HG03060 (cell line): ENCODE data around the gene PTPRJ.

Experiments
- ATAC-seq: cut with Tn5 transposase; IDR thresholded peaks from one replicate; pipeline ENCODE4 v1.9.1; 2021; ENCODE audit warnings: low read depth, moderate number of reproducible peaks; ENCODE audit not compliant: unreplicated experiment

Gene PTPRJ

DNA sequence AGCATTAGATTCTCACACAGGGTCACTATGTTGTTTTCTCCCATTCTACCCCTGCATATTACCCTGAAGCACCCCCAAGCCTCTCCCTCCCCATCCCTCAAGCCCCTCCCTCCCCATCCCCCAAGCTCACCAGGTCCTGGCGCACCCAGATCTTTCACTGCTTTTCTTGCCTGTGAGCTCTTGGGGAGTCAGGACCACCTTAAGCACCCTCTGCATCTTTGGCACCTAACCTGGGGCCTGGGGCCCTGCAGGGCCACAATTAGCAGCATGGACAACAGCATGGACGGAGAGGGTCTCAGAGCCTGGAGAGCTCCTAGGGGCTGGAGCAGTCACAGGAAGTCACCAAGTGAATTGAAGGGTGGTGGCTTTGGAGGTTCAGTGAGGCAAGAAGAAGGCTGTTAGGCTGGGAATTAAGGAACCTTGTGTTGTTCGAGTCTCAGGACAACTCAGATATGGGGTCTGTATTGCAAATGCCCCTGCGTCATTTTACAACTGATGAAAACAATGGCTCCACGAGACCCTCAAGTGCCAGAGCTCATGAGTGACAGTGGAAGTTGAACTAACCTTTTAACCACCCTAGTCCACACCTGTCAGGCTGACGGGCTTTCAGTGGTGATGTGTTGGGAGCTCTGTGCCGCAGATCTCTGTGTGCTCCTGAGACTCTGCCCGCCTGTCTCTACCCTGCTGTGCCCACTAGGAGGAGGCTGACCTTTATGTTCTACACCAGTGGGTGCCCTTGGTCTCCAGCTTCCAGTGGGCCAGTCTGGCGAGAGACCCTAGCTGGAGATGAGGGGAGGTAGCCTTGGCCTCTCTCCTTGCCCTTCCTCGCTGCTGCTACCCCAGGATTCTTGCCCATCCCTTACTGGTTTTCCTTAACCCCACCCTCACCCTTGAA lies 125.0 kb downstream of the PTPRJ start:
- ATAC-seq = no peak

DNA sequence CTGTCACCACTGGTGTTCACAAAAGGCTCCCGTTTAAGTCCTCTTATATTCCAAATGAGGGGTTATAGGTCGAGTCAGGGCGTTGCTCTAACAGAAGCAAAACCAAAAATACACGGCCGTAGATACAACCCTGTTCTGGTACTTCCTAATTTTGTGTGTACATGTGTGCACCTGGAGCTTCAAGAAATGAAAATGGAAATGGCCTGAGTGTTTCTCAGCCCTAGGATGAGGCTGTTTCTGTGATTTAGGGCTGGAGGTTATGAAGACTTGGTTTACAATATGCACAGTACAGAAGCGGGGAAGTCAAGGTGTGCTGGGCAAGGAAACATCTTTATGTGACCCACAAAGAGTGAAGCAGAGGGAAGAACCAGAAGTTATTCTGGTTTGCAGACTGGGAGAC lies 125.8 kb downstream of the PTPRJ start:
- no peak for ATAC-seq

DNA sequence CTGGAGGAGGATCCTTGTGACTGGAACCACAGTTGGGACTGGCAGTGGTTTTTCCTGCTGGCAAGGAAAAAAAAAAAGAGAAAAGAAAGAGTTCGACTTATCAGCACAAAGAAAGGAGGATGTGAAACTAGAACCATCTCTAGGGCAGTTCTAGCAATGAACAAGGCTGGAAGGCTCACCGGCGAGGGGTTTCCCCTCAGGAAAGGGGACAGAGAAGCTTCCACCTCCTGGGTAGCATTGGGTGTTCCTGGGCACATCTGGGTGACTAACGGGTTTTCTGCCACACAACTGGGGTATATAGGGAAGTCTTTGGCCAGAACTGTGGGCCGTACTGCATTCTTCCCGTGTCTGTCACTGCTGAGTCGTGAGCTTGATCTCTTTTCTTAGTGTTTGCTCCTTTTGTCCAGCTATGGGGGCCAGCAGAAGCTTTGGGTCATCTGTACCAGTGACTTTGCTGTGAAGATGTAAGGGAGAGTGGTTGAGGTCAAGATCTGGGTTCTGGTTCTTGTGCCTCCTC lies 126.9 kb downstream of the PTPRJ start:
- ATAC-seq = peak; percentile 69

DNA sequence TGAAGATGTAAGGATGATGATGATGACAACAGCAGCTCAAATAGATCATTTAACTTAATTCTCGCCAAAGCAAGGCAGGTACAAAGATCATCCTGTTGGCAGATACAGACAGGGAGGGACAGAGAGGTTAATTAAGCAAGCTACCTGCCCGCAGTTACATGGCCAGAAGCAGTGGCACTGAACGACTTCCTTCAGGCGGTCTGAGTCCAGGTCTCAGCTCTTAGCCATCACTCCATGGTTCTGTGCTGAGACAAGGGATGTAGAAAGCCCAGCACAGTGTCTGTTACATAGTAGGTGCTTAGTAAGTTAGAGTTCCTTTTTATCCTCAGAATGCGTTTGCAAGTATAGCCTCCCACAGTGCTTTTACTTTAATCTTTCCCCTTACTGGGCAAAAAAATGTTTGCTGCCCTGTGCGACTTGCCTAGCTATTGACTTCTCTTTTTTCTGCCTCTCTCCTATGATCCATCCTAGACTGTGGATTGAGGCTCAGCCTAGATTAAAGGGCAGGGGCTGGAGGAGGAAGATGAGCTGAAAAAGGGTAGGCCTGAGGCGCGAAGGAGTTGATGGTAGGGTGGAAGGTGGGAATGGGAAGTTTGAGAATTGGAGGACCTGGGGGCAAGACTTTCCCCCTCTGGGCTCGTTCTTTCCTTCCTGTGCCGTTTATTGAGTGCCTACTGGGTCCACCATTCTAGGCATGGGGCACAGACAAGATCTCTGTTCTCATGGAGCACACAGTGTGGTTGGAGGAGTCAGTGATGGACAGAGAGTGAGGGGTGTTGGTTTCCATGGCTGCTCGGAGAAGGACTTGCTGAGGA lies 128.1 kb downstream of the PTPRJ start:
- no peak for ATAC-seq

DNA sequence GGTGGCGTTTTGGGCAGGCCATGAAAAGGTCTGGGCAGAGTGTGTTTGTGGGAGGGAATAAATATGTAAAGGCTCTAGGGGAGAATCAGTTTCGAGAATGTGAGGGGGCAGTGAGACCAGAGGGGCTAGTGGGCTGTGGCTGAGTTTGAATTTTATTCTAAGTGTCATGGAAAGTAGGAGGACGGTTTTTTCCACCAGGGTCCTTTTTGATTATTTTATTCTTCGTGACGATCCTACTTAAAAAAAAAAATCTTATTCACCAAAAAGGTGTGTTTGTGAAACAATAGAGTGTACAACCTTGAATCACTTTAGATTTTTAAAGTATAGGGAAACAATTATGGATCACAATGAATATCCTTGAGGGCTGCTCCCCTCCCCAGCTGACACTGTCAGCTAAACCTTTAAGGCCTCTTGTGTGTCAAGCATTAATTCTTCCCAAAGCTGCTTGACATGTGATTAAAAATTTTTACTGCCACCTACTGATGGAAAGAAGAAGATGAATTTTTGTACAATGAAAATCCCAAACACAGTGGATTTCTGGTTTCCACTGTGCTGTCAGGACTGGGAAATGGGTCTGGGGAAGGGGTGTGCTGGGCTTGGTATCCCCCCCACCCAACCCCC lies 128.8 kb downstream of the PTPRJ start:
- ATAC-seq = no peak

DNA sequence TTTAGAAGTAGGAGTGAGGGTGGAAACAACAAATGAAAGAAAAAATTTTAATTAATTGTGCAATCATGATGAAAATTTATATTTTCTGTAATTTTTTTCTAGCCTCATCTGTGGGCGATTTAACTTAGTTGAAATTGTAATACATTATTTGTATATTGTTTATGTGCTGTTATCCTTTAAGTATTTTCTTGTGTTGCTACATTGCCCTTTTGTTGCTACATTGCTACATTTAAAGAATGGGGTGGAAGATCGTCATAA lies 130.1 kb downstream of the PTPRJ start:
- no peak for ATAC-seq

DNA sequence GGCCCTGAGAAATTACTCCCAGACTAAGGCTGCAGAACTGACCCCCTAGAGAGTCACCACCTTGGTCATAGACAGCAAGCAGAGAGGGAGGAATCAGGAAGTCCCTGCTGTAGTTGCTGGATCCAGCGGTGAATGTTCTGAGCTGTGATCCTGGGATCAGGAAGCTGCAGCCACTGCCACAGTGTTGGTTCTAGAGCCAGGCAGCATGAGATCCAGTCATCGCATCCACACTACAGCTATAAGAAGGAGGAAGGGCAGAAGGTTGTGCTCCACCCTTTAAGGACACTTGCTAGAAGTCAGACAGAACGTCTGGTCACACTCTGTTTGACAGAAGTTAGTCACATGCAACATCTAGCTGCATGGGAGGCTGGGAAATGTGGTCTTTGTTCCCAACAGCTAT lies 131.5 kb downstream of the PTPRJ start:
- no peak for ATAC-seq

DNA sequence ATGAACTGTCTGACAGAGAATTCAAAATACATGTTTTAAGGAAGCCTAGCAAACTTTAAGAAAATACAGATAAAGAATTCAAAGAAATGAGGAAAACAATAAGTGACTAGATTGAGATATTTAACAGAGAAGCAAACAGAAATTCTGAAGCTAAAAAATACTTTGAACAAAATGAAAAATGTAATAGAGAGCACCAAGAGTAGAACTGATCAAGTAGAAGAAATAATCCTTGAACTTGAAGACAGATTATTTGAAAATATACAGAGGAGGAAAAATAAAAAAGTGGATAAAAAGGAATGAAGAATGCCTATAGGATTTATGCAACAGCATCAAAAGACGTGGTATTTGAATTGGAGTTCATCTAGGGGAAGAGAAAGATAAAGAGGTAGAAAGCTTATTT lies 134.4 kb downstream of the PTPRJ start:
- no peak for ATAC-seq

DNA sequence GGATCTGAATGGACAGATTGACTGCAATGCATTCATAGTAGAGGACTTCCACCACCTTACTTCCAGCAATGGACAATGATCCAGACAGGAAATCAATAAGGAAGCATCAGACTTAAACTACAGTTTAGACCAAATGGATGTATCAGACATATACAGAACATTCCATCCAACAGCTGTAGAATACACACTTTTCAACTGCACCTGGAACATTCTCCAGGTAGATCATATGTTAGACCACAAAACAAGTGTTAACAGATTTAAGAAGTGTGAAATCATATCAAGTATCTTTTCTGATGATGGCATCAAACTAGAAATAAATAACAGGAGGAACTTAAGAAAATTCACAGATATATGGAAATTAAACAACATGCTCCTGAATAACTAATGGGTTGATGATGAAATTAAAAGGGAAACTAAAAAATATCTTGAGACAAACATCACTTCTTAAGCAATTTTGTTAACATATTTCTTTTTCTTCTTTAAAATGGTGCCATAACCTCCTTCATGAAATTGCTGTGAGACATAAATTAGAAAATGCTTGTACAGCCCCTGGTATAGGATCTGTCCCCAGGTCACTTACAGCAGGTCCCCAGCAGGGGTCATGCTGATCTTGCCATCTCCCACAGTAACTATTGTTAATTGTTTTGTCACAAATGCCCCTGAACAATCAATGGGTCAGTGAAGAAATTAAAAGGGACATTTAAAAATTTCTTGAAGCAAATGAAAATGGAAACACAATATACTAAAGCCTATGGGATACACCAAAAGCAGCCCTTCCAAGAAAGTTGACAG lies 136.3 kb downstream of the PTPRJ start:
- ATAC-seq = no peak

DNA sequence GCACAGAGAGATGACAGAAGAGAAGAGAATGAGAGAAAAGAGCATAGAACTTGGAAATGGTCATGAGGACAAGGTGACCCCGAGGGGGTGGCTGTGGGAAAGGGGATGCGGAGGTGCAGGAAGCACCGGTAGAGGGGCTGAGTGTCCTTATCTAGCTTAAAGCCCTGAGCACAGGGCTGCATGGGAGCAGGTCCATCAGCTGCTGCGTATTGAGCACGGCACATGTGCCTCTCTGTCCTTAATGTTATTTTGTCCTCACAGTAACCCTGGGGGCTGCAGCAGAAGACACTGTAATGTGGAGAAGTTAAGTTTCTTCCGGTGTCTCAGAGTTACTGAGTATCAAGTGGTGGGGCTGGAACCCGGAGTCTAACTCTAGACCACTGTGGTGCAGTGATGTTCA lies 141.9 kb downstream of the PTPRJ start:
- ATAC-seq = no peak

DNA sequence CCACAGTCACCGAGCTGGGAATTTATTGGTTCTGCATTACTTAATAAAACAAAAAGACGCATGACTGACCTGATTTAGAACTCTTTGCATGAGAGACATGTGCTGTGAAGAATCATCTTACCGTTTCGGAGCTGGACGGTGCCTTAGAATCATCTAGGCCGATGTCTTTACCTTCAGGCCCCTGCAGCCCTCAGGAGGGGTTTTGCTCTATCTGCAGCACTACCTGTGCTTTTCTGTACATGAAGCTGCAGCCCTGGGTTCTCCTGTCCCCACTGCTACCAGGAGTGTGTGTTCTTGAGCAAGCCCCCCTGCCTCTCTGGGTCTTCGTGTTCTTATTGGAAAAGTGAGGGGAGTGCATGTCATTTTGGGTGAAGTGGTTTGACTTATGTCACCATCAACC lies 142.3 kb downstream of the PTPRJ start:
- no peak for ATAC-seq

DNA sequence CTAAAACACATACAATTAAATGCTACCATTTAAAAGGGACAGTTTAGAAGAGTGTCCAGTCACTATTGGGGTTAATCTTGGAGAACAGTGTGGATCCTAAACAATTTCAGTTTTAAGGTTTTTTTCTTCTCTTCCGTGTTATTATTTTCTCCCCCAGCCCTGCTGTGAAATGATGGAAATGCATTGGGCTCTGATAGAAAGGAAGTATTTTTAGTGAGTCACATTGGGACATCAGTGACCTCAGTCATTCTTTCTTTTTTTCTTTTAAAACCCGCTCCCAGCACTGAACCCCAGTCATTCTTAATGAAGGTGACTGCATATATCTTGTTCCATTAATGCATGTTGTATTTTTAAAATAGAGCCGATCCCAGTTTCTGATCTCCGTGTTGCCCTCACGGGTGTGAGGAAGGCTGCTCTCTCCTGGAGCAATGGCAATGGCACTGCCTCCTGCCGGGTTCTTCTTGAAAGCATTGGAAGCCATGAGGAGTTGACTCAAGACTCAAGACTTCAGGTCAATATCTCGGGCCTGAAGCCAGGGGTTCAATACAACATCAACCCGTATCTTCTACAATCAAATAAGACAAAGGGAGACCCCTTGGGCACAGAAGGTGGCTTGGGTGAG lies 143.0 kb downstream of the PTPRJ start:
- ATAC-seq = no peak

DNA sequence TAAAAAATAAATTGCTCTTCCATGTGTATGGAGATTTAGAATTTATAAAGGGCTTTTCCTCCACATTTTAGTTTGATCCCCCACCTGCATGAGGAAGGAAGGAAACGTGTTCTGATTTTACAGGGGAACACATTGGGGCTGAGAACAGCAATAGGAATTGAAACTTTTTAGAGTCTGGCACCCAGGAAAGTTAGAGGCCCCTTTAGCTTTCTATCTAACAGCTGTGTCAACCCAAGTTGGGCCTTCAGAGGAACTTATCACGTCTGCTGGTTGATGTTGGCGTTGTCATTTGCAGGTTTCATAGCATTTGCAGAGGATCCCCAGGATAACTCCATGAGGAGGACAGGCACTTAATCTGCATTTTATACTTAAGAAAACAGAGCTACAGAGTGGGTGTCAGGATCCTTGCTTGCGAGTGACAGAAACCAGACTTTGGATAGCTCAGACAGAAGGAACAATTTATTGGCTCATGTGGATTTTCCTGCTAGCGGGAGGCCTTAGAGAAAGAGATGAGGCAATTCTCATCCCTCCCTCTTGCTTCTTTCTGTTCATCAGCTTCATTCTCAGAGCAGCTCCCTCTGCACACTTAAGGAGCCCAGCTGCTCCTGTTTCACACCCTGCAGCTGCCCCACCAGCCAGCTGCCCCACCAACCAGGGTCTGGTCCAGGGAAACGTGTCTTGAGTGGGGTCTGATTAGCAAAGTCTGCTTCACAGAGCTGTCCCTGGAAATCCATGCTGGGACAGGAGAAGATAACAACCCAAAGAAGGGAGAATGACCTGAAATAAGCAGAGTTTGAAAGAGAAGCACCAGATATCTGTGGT lies 143.8 kb downstream of the PTPRJ start:
- no peak for ATAC-seq

DNA sequence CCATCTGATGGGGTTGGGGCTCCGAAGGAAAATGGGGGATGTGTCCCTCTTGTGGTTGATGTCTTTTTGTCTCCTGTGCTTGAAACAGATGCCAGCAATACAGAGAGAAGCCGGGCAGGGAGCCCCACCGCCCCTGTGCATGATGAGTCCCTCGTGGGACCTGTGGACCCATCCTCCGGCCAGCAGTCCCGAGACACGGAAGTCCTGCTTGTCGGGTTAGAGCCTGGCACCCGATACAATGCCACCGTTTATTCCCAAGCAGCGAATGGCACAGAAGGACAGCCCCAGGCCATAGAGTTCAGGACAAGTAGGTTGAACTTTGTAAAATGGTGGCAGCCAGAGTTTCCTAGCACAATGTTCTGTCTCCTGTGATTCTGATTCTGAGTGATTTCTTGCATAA lies 144.5 kb downstream of the PTPRJ start:
- ATAC-seq = no peak

DNA sequence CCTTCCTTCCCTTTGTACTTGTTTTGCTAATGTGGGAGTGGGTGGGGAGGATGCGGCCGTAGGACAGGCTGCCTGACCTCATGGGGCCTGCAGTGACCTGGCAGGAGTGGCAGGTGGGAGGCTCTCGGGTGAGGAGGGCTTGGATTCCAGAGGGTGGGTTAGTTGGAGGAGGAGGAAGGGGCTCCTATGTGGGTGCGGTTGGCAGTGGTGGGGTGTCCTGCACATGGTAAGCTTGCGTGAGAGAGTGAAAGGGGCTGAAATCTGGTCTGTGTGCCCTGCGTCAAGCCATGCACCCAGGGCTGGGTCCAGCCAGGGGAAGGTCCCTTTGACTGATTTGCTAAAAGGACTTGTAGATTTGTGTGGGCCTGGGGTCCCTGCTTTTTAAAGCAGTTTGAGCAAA lies 145.5 kb downstream of the PTPRJ start:
- ATAC-seq = no peak

DNA sequence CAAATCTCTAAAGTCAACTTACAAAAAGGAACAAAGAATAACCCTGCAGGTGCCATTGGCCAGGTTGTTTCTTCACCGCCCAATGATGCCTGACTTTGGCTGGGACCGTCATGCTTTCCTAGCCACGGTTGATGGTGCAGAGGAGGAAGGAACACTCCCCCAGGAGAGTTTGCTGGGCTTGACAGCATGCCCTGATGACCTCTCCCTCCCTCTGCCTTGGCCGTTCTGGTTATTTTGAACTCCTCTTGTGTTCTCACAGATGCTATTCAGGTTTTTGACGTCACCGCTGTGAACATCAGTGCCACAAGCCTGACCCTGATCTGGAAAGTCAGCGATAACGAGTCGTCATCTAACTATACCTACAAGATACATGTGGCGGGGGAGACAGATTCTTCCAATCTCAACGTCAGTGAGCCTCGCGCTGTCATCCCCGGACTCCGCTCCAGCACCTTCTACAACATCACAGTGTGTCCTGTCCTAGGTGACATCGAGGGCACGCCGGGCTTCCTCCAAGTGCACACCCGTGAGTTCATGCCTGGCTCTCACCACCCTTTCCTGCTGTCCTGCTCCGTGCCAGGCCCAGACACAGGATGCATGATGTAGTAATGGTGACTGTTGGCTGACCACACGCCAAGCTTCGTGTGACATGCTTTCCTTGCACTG lies 147.3 kb downstream of the PTPRJ start:
- no peak for ATAC-seq

DNA sequence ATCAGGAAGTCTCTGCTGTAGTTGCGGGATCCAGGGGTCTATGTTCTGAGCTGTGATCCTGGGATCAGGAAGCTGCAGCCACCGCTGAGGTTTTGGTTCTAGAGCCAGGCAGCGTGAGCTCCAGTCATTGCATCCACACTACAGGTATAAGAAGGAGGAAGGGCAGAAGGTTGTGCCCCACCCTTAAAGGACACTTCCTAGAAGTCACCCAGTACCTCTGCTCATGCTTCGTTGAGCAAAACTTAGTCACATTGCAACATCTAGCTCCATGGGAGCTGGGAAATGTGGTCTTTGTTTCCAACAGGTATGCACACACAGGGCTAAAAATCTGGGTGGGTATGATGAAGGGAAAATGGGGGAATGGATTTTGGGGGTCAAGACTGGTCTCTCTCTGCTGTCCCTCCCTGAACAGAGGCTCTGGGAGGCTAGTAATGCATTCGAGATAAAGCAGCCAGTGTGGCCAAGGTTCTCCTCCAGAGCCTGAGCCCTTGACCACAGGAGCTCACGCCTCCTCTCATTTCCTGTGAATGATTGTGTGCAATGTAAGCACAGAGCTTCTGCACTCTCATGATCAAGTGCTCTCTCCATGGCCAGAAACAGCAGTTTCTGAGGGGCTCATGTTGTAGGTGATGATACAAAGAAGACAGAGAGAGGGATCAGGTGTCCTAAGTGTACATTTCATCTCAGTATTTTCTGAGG lies 149.5 kb downstream of the PTPRJ start:
- ATAC-seq = no peak

DNA sequence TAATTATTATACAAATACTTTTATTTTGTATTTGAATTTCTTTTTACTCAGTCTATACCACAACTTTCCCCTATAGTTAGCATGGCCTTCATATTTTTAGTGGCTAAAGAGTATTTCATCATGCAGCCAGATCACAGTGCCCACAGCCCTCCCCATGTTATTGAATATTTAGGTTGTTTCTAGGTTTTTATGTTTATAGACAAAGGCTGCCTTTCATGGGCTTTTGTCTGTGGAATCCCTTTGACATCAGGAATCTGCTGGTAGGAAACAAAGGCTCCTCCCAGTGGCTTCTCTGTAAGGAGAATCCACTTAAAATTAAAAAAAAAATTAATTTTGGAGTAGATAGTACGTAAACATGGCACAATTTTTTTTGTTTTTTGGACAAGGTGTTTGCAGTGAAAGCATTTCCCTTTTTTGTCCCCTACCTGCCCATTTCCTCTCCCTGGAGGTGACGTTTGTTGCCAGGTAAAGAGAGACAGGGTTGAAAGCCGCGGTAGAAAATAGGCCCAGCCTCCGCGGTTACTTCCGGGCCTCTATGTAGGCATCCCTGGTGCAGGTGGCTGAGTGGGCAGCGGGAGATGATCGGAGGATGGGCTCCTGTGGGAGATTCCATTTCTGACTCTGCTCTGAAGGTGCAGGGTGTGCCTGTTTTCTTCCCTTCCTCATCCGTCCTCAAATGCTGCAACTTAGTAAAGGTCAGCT lies 154.0 kb downstream of the PTPRJ start:
- no peak for ATAC-seq
